GM12878 (cell line): Measurements from ENCODE around the gene RAB35. TPM values are rescaled to one million over a fixed set of nuclear protein-coding genes. Genes with fewer than 3 reads are reported as not detected.
A peak's percentile ranks its signal among the peaks of the same experiment; 100 is the strongest.

Experiments
- ASH2L ChIP-seq: fragments of 300-600, 200-600 bp; sonication (generic); IDR thresholded peaks from 2 replicates; pipeline ENCODE4 v1.6.1; 2017; ENCODE audit warnings: low read depth, mild to moderate bottlenecking, borderline replicate concordance
- BCL11A ChIP-seq: IDR thresholded peaks from 2 replicates; pipeline ENCODE4 v1.6.1; 2011; ENCODE audit warnings: low read depth, low read length
- BHLHE40 ChIP-seq, 2 experiments: fragments of 450-650 bp in 1 of 2; IDR thresholded peaks; 2 replicates each; pipeline ENCODE4 v1.6.1; 2011 to 2017; ENCODE audit warnings: low read depth in 2 of 2, borderline replicate concordance in 1 of 2, improper control_type of control experiment in 1 of 2, low read length in 1 of 2, mild to moderate bottlenecking in 1 of 2
- BRCA1 ChIP-seq: IDR thresholded peaks from 2 replicates; pipeline ENCODE4 v1.6.1; 2011; ENCODE audit warnings: low read depth, low read length, improper control_type of control experiment
- CBX5 ChIP-seq: sonication (generic); IDR thresholded peaks from 2 replicates; pipeline ENCODE4 v1.6.1; 2016; ENCODE audit warnings: low read depth, moderate library complexity, mild to moderate bottlenecking, inconsistent platforms
- CHD2 ChIP-seq: IDR thresholded peaks from 2 replicates; pipeline ENCODE4 v1.6.1; 2011; ENCODE audit warnings: low read depth, low read length, improper control_type of control experiment, borderline replicate concordance
- ETV6 ChIP-seq, 2 experiments: fragments of 450-650 bp in 1 of 2; IDR thresholded peaks in 1 of 2; conservative IDR thresholded peaks in 1 of 2; 2 replicates each; pipeline ENCODE4 v1.6.1; 2014; ENCODE audit warnings: antibody characterized with exemption in 1 of 2, borderline replicate concordance in 1 of 2, low read depth in 1 of 2, mild to moderate bottlenecking in 1 of 2, moderate library complexity in 1 of 2
- FOXK2 ChIP-seq: fragments of 450-650 bp; IDR thresholded peaks from 2 replicates; pipeline ENCODE4 v1.6.1; 2017; ENCODE audit warnings: mild to moderate bottlenecking, moderate library complexity
- HCFC1 ChIP-seq: fragments of 150-350 bp; IDR thresholded peaks from 2 replicates; pipeline ENCODE4 v1.6.1; 2014; ENCODE audit warnings: low read length
- JUNB ChIP-seq: IDR thresholded peaks from 2 replicates; pipeline ENCODE4 v1.6.1; 2016; ENCODE audit warnings: antibody characterized with exemption, mild to moderate bottlenecking
- KLF5 ChIP-seq: fragments of 450-650 bp; IDR thresholded peaks from 2 replicates; pipeline ENCODE4 v1.6.1; 2014; ENCODE audit warnings: mild to moderate bottlenecking; ENCODE audit not compliant: partially characterized antibody
- LARP7 ChIP-seq: fragments of 450-650 bp; IDR thresholded peaks from 2 replicates; pipeline ENCODE4 v1.6.1; 2017; ENCODE audit warnings: mild to moderate bottlenecking
- MEF2A ChIP-seq: IDR thresholded peaks from 2 replicates; pipeline ENCODE4 v1.6.1; 2011; ENCODE audit warnings: low read depth, mild to moderate bottlenecking, low read length, moderate library complexity; ENCODE audit not compliant: insufficient read depth
- MTA2 ChIP-seq: fragments of 450-650 bp; IDR thresholded peaks from 2 replicates; pipeline ENCODE4 v1.6.1; 2016; ENCODE audit warnings: low read depth, mild to moderate bottlenecking, moderate library complexity
- MXI1 ChIP-seq: fragments of 150-350 bp; IDR thresholded peaks from 2 replicates; pipeline ENCODE4 v1.6.1; 2011; ENCODE audit warnings: low read depth, mild to moderate bottlenecking, inconsistent platforms, low read length, improper control_type of control experiment
- NFIC ChIP-seq: IDR thresholded peaks from 2 replicates; pipeline ENCODE4 v1.6.1; 2012; ENCODE audit warnings: low read depth, mild to moderate bottlenecking, inconsistent platforms, low read length, moderate library complexity
- NFXL1 ChIP-seq: fragments of 450-650 bp; IDR thresholded peaks from 2 replicates; pipeline ENCODE4 v1.6.1; 2017; ENCODE audit warnings: antibody characterized with exemption, mild to moderate bottlenecking, borderline replicate concordance
- NR2C2 ChIP-seq: IDR thresholded peaks from 2 replicates; pipeline ENCODE4 v1.6.1; 2011; ENCODE audit warnings: borderline replicate concordance, low read depth; ENCODE audit not compliant: control insufficient read depth, insufficient read length
- NRF1 ChIP-seq: conservative IDR thresholded peaks from 2 replicates; pipeline ENCODE4 v1.6.1; 2011; ENCODE audit warnings: mild to moderate bottlenecking, low read depth, low read length, improper control_type of control experiment
- PML ChIP-seq: IDR thresholded peaks from 2 replicates; pipeline ENCODE4 v1.6.1; 2012; ENCODE audit warnings: low read length, inconsistent platforms
- POU2F2 ChIP-seq: IDR thresholded peaks from 3 replicates; pipeline ENCODE4 v1.6.1; 2011; ENCODE audit warnings: low read depth, mild to moderate bottlenecking, low read length, borderline replicate concordance
- RAD21 ChIP-seq: IDR thresholded peaks from 2 replicates; pipeline ENCODE4 v1.6.1; 2011; ENCODE audit warnings: mild to moderate bottlenecking, low read depth, low read length, moderate library complexity; ENCODE audit not compliant: insufficient read depth
- SIX5 ChIP-seq: IDR thresholded peaks from 2 replicates; pipeline ENCODE4 v1.6.1; 2011; ENCODE audit warnings: mild to moderate bottlenecking, low read depth, low read length, moderate library complexity; ENCODE audit not compliant: severe bottlenecking
- SMAD5 ChIP-seq: IDR thresholded peaks from 2 replicates; pipeline ENCODE4 v1.6.1; 2016; ENCODE audit warnings: antibody characterized with exemption, low read depth
- SMARCA5 ChIP-seq: fragments of 450-650 bp; IDR thresholded peaks from 2 replicates; pipeline ENCODE4 v1.6.1; 2017; ENCODE audit warnings: mild to moderate bottlenecking
- SRF ChIP-seq, 2 experiments: IDR thresholded peaks; 2 replicates each; pipeline ENCODE4 v1.6.1; 2011; ENCODE audit warnings: low read depth in 2 of 2, low read length in 2 of 2, mild to moderate bottlenecking in 1 of 2, moderate library complexity in 1 of 2
- TCF7 ChIP-seq: IDR thresholded peaks from 2 replicates; pipeline ENCODE4 v1.6.1; 2014; ENCODE audit warnings: antibody characterized with exemption, borderline replicate concordance
- YY1 ChIP-seq: IDR thresholded peaks from 2 replicates; pipeline ENCODE4 v1.6.1; 2011; ENCODE audit warnings: low read depth, mild to moderate bottlenecking, low read length
- ZNF24 ChIP-seq: fragments of 450-650 bp; IDR thresholded peaks from 2 replicates; pipeline ENCODE4 v1.6.1; 2017; ENCODE audit warnings: antibody characterized with exemption, mild to moderate bottlenecking
- ZNF622 ChIP-seq: fragments of 450-650 bp; IDR thresholded peaks from 2 replicates; pipeline ENCODE4 v1.6.1; 2017; ENCODE audit warnings: mild to moderate bottlenecking, inconsistent platforms
- polyA plus RNA-seq, 11 experiments: library from polyadenylated mRNA; depleted of rRNA in 4 of 11; unstranded in 6 of 11; stranded (reverse) in 5 of 11; fragments of >200 nt; fragmentation: Nextera tagmentation in 4 of 11; fragmentation: Illumina TruSeq in 1 of 11; extraction: Ambion mirVana in 4 of 11; extraction: Trizol in 1 of 11; gene quantifications; 1 replicate in 1 of 11; 2 replicates in 10 of 11; pipeline versions ENCODE4 v1.2.1 to v1.2.3, GENCODE V29; 2011 to 2016; ENCODE audit warnings: inconsistent platforms in 2 of 11, missing spikeins in 2 of 11, low read depth in 1 of 11
- total RNA-seq, 4 experiments: library from RNA; depleted of rRNA in 3 of 4; stranded (reverse); fragments of >200 nt in 3 of 4; fragmentation: Illumina TruSeq in 1 of 4; extraction: Trizol in 1 of 4; gene quantifications; 2 replicates each; pipeline versions ENCODE4 v1.2.1 to v1.2.3, GENCODE V29; 2013 to 2021
- TF ChIP-seq, protein P1 (sequence below): fragments of 450-650 bp; IDR thresholded peaks from 2 replicates; pipeline ENCODE4 v1.6.1; 2017; ENCODE audit warnings: low read depth, mild to moderate bottlenecking, moderate library complexity
- TF ChIP-seq, protein P2 (sequence below): IDR thresholded peaks from 2 replicates; pipeline ENCODE4 v1.6.1; 2011; ENCODE audit warnings: low read depth, mild to moderate bottlenecking, low read length, moderate library complexity, borderline replicate concordance; ENCODE audit errors: extremely low read depth

The RAB35 gene
- total and polyA plus RNA-seq, 10 of the 15 experiments (the other 5 are each of a cell fraction or from before 2014, with no cell fraction given), result 0.76 to 99.2 (median 43.8) TPM

DNA sequence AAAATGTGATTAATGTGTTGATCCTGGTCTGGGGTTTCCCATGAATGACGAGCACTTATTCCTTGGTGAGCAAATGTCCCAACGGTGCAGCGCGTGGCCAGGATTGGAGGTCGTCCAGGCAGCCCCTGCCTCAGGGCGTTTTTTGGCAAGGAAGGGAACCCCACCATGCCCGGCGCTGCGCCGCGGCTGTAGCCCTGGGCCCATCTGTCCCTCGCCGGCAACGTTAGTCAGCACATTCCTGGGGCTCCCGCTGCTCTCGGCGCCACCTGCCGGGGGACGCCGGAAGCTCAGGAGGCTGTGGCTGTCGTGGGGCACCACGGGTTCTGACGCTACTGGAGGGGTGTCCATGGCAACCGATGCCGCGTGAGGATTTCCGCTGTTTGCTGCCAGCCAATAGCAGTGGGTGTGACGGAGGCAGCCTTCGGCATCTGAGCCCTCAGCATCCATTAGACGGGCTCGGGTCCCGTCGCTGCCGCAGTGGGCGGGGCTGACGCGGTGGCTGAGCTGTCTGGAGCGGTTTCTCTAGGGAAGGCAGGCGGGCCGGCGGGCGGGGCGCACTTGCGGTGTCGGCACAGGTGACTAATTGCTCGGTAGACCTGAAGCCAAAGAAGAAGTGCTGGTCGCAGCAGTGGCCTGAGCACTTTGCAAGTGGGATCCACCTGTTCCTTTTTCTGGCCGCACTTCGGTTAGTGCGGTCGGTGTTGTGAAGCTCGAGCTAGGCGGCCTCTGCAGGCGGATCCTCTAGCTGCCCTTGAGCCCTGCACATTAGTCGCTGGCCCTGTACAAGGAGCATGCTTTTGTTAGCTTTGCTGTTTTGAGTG, 29.5 kb downstream of the RAB35 start (continued):
- TF ChIP-seq YY1 (peak; percentile 80; the same call in 1 of the 2 replicates), MEF2A (no peak), NRF1 (no peak), MXI1 (peak; percentile 98), SRF (IDR thresholded peaks at IDR 0.05; ENCODE audit: low read depth in 2 of 2, low read length in 2 of 2) (no peak), RAD21 (peak; percentile 81), NFIC (no peak), FOXK2 (peak; percentile 31; the same call in 1 of the 2 replicates), HCFC1 (peak; percentile 54), SMARCA5 (peak; percentile 78), LARP7 (peak; percentile 78), ZNF622 (no peak), ETV6 (conservative IDR thresholded peaks at IDR 0.05 in 1 of 2, IDR thresholded peaks at IDR 0.05 in 1 of 2; ENCODE audit: borderline replicate concordance in 1 of 2, low read depth in 1 of 2) (no peak), NR2C2 (no peak), CBX5 (no peak), PML (no peak), SIX5 (no peak), TCF7 (no peak), MTA2 (no peak), SMAD5 (no peak), BRCA1 (no peak; the same call in 1 of the 2 replicates), NFXL1 (no peak), BCL11A (no peak), ASH2L (no peak), CHD2 (peak; percentile 84), POU2F2 (peak; percentile 52; the same call in 1 of the 3 replicates), JUNB (no peak), KLF5 (peak; percentile 79), BHLHE40 (IDR thresholded peaks at IDR 0.05; ENCODE audit: borderline replicate concordance in 1 of 2, low read depth in 2 of 2, low read length in 1 of 2) (peak; percentile 71 to 82), ZNF24 (no peak)
- TF ChIP-seq, protein P1, sequence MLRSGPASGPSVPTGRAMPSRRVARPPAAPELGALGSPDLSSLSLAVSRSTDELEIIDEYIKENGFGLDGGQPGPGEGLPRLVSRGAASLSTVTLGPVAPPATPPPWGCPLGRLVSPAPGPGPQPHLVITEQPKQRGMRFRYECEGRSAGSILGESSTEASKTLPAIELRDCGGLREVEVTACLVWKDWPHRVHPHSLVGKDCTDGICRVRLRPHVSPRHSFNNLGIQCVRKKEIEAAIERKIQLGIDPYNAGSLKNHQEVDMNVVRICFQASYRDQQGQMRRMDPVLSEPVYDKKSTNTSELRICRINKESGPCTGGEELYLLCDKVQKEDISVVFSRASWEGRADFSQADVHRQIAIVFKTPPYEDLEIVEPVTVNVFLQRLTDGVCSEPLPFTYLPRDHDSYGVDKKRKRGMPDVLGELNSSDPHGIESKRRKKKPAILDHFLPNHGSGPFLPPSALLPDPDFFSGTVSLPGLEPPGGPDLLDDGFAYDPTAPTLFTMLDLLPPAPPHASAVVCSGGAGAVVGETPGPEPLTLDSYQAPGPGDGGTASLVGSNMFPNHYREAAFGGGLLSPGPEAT, result no peak
- TF ChIP-seq, protein P2, sequence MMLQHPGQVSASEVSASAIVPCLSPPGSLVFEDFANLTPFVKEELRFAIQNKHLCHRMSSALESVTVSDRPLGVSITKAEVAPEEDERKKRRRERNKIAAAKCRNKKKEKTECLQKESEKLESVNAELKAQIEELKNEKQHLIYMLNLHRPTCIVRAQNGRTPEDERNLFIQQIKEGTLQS, result no peak
